Subcutaneous abdominal adipose tissue (tissue), 5 donors: ENCODE results near the gene SUV39H1.
A peak's percentile ranks its signal among the peaks of the same experiment; 100 is the strongest.
"Not testable (repeated sequence)": the region's sequence is repeated elsewhere in the genome, so short reads cannot be mapped to it uniquely, and the experiment has no call there.

ENCODE experiments used
- H3K27ac ChIP-seq: one replicate; pipeline ENCODE4 v1.7.0; 2013; ENCODE audit warnings: low read depth, mild to moderate bottlenecking, inconsistent platforms, low read length, moderate library complexity
- H3K27me3 ChIP-seq, 5 donors: one replicate each; pipeline ENCODE4 v1.7.0; 2013; ENCODE audit warnings: low read length in 5 of 5, inconsistent platforms in 1 of 5; ENCODE audit not compliant: control insufficient read depth in 5 of 5, insufficient read depth in 4 of 5
- H3K36me3 ChIP-seq, 5 donors: one replicate each; pipeline ENCODE4 v1.7.0; 2013; ENCODE audit warnings: low read length in 5 of 5; ENCODE audit not compliant: control insufficient read depth in 5 of 5, insufficient read depth in 5 of 5
- H3K4me1 ChIP-seq, 5 donors: one replicate each; pipeline ENCODE4 v1.7.0; 2013; ENCODE audit warnings: low read length in 5 of 5, mild to moderate bottlenecking in 3 of 5, moderate library complexity in 1 of 5; ENCODE audit not compliant: control insufficient read depth in 5 of 5, insufficient read depth in 5 of 5
- H3K4me3 ChIP-seq, 5 donors: one replicate each; pipeline ENCODE4 v1.7.0; 2013; ENCODE audit warnings: low read length in 5 of 5, low read depth in 1 of 5
- H3K9ac ChIP-seq, 5 donors: one replicate each; pipeline ENCODE4 v1.7.0; 2013; ENCODE audit warnings: low read length in 5 of 5, mild to moderate bottlenecking in 4 of 5, moderate library complexity in 3 of 5
- H3K9me3 ChIP-seq, 5 donors: one replicate each; pipeline ENCODE4 v1.7.0; 2013; ENCODE audit warnings: low read length in 5 of 5; ENCODE audit not compliant: control insufficient read depth in 5 of 5
- donor health status: healthy.
- donor health status: healthy.
- donor health status: healthy.
- donor health status: healthy.
- donor health status: healthy.

The SUV39H1 gene

GRCh38 chrX:48667509-48667908, 29.0 kb upstream of the SUV39H1 start:
- no peak overlapping the region for H3K4me3 ChIP-seq
- H3K4me1 ChIP-seq: no peaks in the 10 kb centered on the region
- H3K9me3 ChIP-seq: peaks cover 0 to 5% (median 4%) of the 10 kb centered on the region in 5 donors
- peaks cover 0 to 9% (median 5%) of the 10 kb centered on the region in 5 donors for H3K27me3 ChIP-seq
- no peak overlapping the region for H3K27ac ChIP-seq
- H3K9ac ChIP-seq: no peak overlapping the region
- no peaks in the 10 kb centered on the region for H3K36me3 ChIP-seq

- not testable (repeated sequence) for H3K27me3 ChIP-seq, H3K4me1 ChIP-seq, H3K4me3 ChIP-seq, H3K27ac ChIP-seq, H3K36me3 ChIP-seq, H3K9ac ChIP-seq, H3K9me3 ChIP-seq
These were observed 28.3 kb upstream of the SUV39H1 start for GRCh38 chrX:48668187-48668586.

- H3K27ac ChIP-seq: peak overlapping the region; percentile 67
- H3K4me3 ChIP-seq: peak overlapping the region; percentile 73 to 86 (median 81)
- H3K9ac ChIP-seq: peak overlapping the region; percentile 68 to 81 (median 77)
- peaks cover 0 to 17% (median 12%) of the 10 kb centered on the region in 5 donors for H3K4me1 ChIP-seq
- peaks cover 0 to 6% (median 3%) of the 10 kb centered on the region in 5 donors for H3K27me3 ChIP-seq
- no peaks in the 10 kb centered on the region for H3K36me3 ChIP-seq
- no peaks in the 10 kb centered on the region for H3K9me3 ChIP-seq
These were observed 20.2 kb upstream of the SUV39H1 start for GRCh38 chrX:48676106-48676892.

- no peaks in the 10 kb centered on the region for H3K36me3 ChIP-seq
- peak overlapping the region; percentile 25 to 81 (median 73) for H3K4me3 ChIP-seq
- H3K4me1 ChIP-seq: peaks cover 0 to 19% (median 12%) of the 10 kb centered on the region in 5 donors
- H3K27ac ChIP-seq: no peak overlapping the region
- H3K9ac ChIP-seq: peak overlapping the region in 4 of 5 donors; percentile 62 to 81 (median 78)
- peaks cover 0 to 9% (median 5%) of the 10 kb centered on the region in 5 donors for H3K27me3 ChIP-seq
- no peaks in the 10 kb centered on the region for H3K9me3 ChIP-seq
These were observed 19.7 kb upstream of the SUV39H1 start for GRCh38 chrX:48676893-48677270.

GRCh38 chrX:48677516-48677915, 19.0 kb upstream of the SUV39H1 start:
- H3K9me3 ChIP-seq: no peaks in the 10 kb centered on the region
- peak overlapping the region in 1 of 5 donors; percentile 78 for H3K9ac ChIP-seq
- H3K4me3 ChIP-seq: peak overlapping the region; percentile 25 to 81 (median 73)
- H3K36me3 ChIP-seq: no peaks in the 10 kb centered on the region
- peaks cover 0 to 15% (median 8%) of the 10 kb centered on the region in 5 donors for H3K27me3 ChIP-seq
- peaks cover 0 to 23% (median 12%) of the 10 kb centered on the region in 5 donors for H3K4me1 ChIP-seq
- H3K27ac ChIP-seq: no peak overlapping the region

- H3K9ac ChIP-seq, H3K9me3 ChIP-seq, H3K27ac ChIP-seq, H3K4me3 ChIP-seq, H3K36me3 ChIP-seq: not testable (repeated sequence)
- H3K4me1 ChIP-seq: peaks cover 0 to 34% (median 12%) of the 10 kb centered on the region in 5 donors
- peaks cover 3 to 32% (median 18%) of the 10 kb centered on the region in 5 donors for H3K27me3 ChIP-seq
These were observed 16.1 kb upstream of the SUV39H1 start for GRCh38 chrX:48680467-48680866.

- H3K9me3 ChIP-seq, H3K4me3 ChIP-seq, H3K36me3 ChIP-seq, H3K9ac ChIP-seq, H3K27ac ChIP-seq: not testable (repeated sequence)
- H3K4me1 ChIP-seq: peaks cover 0 to 30% (median 7%) of the 10 kb centered on the region in 5 donors
- peaks cover 3 to 36% (median 21%) of the 10 kb centered on the region in 5 donors for H3K27me3 ChIP-seq
These were observed 15.6 kb upstream of the SUV39H1 start for GRCh38 chrX:48680925-48681324.

GRCh38 chrX:48681539-48682183, 14.9 kb upstream of the SUV39H1 start:
- Histone ChIP-seq H3K27me3 (peaks cover 3 to 40% (median 26%) of the 10 kb centered on the region in 5 donors), H3K9ac (peak overlapping the region in 1 of 5 donors; percentile 20), H3K27ac (no peak overlapping the region), H3K36me3 (no peaks in the 10 kb centered on the region), H3K4me1 (peaks cover 0 to 28% (median 7%) of the 10 kb centered on the region in 5 donors), H3K9me3 (no peaks in the 10 kb centered on the region), H3K4me3 (no peak overlapping the region)

- peaks cover 0 to 18% (median 0%) of the 10 kb centered on the region in 5 donors for H3K4me1 ChIP-seq
- H3K9ac ChIP-seq, H3K9me3 ChIP-seq, H3K36me3 ChIP-seq, H3K4me3 ChIP-seq, H3K27ac ChIP-seq: not testable (repeated sequence)
- peaks cover 3 to 48% (median 32%) of the 10 kb centered on the region in 5 donors for H3K27me3 ChIP-seq
These were observed 13.7 kb upstream of the SUV39H1 start for GRCh38 chrX:48682795-48683194.

- Histone ChIP-seq H3K9me3 (no peaks in the 10 kb centered on the region), H3K9ac (no peak within 1 kb of the TSS), H3K36me3 (no peaks in the 10 kb centered on the region), H3K27ac (no peak within 1 kb of the TSS), H3K4me1 (peaks cover 0 to 18% (median 0%) of the 10 kb centered on the region in 5 donors), H3K27me3 (peaks cover 3 to 55% (median 32%) of the 10 kb centered on the region in 5 donors), H3K4me3 (peak within 1 kb of the TSS; percentile 24 to 58 (median 45))
These were observed 13.0 kb upstream of the SUV39H1 start, which contains the start of gene WAS for GRCh38 chrX:48683411-48683982. Gene WAS (plus strand): TSS chrX:48683799. CDS start chrX:48683854, 55 bp downstream.
